BLaER1 treated with 17β-estradiol and CSF1 and Interleukin-3, amounts not matched to agents 10 nM and 100 nM (cell line): Measurements from ENCODE around the gene B4GALNT1.

Experiments
- H3K27ac ChIP-seq, 11 experiments: shearing (Covaris generic); formaldehyde crosslinking; 2 replicates each; pipeline ENCODE4 v1.8.1; 2022
- H3K27me3 ChIP-seq, 11 experiments: shearing (Covaris generic); formaldehyde crosslinking; 2 replicates each; pipeline ENCODE4 v1.8.1; 2022
- H3K36me3 ChIP-seq, 11 experiments: shearing (Covaris generic); formaldehyde crosslinking; 2 replicates each; pipeline ENCODE4 v1.8.1; 2022
- H3K4me1 ChIP-seq, 10 experiments: shearing (Covaris generic); formaldehyde crosslinking; 2 replicates each; pipeline ENCODE4 v1.8.1; 2022
- H3K4me2 ChIP-seq, 11 experiments: shearing (Covaris generic); formaldehyde crosslinking; 2 replicates each; pipeline ENCODE4 v1.8.1; 2022
- H3K4me3 ChIP-seq, 10 experiments: shearing (Covaris generic); formaldehyde crosslinking; 2 replicates each; pipeline ENCODE4 v1.8.1; 2022
- H3K9ac ChIP-seq, 11 experiments: shearing (Covaris generic); formaldehyde crosslinking; 2 replicates each; pipeline ENCODE4 v1.8.1; 2022
- H3K9me3 ChIP-seq, 11 experiments: shearing (Covaris generic); formaldehyde crosslinking; replicated peaks in 1 of 11; 2 replicates each; pipeline ENCODE4 v1.8.1; 2022
- H4K20me1 ChIP-seq, 11 experiments: shearing (Covaris generic); formaldehyde crosslinking; 2 replicates each; pipeline ENCODE4 v1.8.1; 2022
- Cebpa-rat ChIP-seq, 11 experiments: shearing (Covaris generic); IDR thresholded peaks; 2 replicates each; pipeline ENCODE4 v1.8.1; 2022

B4GALNT1 gene

GRCh38 chr12:57610554-57611107, 22.4 kb downstream of the B4GALNT1 start:
- H3K9ac ChIP-seq, result peak overlapping the region; percentile 77 to 88 (median 86); a peak in 21 of 22 replicates
- peak overlapping the region; percentile 78 to 99 (median 90) for H3K4me2 ChIP-seq
- H3K4me1 ChIP-seq, result peaks cover 26 to 68% (median 58%) of the 10 kb centered on the region in 10 experiments
- no peak for TF ChIP-seq Cebpa-rat (IDR thresholded peaks at IDR 0.05)
- no peaks in the 10 kb centered on the region for H3K36me3 ChIP-seq
- H3K27me3 ChIP-seq, result peaks cover 26 to 58% (median 45%) of the 10 kb centered on the region in 11 experiments
- peak overlapping the region in 9 of 11 experiments; percentile 77 to 90 (median 86); a peak in 16 of 22 replicates for H3K27ac ChIP-seq
- H3K9me3 ChIP-seq, result no peaks in the 10 kb centered on the region
- peak overlapping the region; percentile 62 to 80 (median 68) for H3K4me3 ChIP-seq
- H4K20me1 ChIP-seq, result no peaks in the 10 kb centered on the region

- no peak for TF ChIP-seq Cebpa-rat (IDR thresholded peaks at IDR 0.05)
- Histone ChIP-seq H3K27ac (no peak overlapping the region), H4K20me1 (no peaks in the 10 kb centered on the region), H3K4me3 (no peak overlapping the region), H3K9me3 (no peaks in the 10 kb centered on the region), H3K27me3 (peaks cover 33 to 64% (median 51%) of the 10 kb centered on the region in 11 experiments), H3K4me2 (peak overlapping the region in 9 of 11 experiments; percentile 78 to 99 (median 92); a peak in 15 of 22 replicates), H3K4me1 (peaks cover 32 to 68% (median 58%) of the 10 kb centered on the region in 10 experiments), H3K9ac (no peak overlapping the region), H3K36me3 (no peaks in the 10 kb centered on the region)
These were observed 23.0 kb downstream of the B4GALNT1 start for GRCh38 chr12:57609781-57610553.

- no peaks in the 10 kb centered on the region for H3K9me3 ChIP-seq
- no peak overlapping the region for H3K27ac ChIP-seq
- peaks cover 39 to 72% (median 58%) of the 10 kb centered on the region in 11 experiments for H3K27me3 ChIP-seq
- TF ChIP-seq Cebpa-rat (IDR thresholded peaks at IDR 0.05), result no peak
- H3K36me3 ChIP-seq, result no peaks in the 10 kb centered on the region
- H3K9ac ChIP-seq, result no peak overlapping the region
- H3K4me3 ChIP-seq, result no peak overlapping the region
- no peaks in the 10 kb centered on the region for H4K20me1 ChIP-seq
- H3K4me2 ChIP-seq, result peak overlapping the region in 7 of 11 experiments; percentile 5 to 53 (median 37); a peak in 11 of 22 replicates
- peaks cover 28 to 66% (median 56%) of the 10 kb centered on the region in 10 experiments for H3K4me1 ChIP-seq
These were observed 23.8 kb downstream of the B4GALNT1 start for GRCh38 chr12:57609101-57609780.

- H4K20me1 ChIP-seq, result no peaks in the 10 kb centered on the region
- H3K9me3 ChIP-seq, result no peaks in the 10 kb centered on the region
- no peaks in the 10 kb centered on the region for H3K36me3 ChIP-seq
- no peak for TF ChIP-seq Cebpa-rat (IDR thresholded peaks at IDR 0.05)
- peaks cover 49 to 82% (median 69%) of the 10 kb centered on the region in 11 experiments for H3K27me3 ChIP-seq
- H3K4me1 ChIP-seq, result peaks cover 26 to 65% (median 54%) of the 10 kb centered on the region in 10 experiments; a peak in 19 of 20 replicates
- H3K4me2 ChIP-seq, result peak overlapping the region in 7 of 11 experiments; percentile 18 to 53 (median 37); a peak in 10 of 22 replicates
- no peak overlapping the region for H3K4me3 ChIP-seq
- no peak overlapping the region for H3K27ac ChIP-seq
- H3K9ac ChIP-seq, result no peak overlapping the region
These were observed 24.9 kb downstream of the B4GALNT1 start for GRCh38 chr12:57607958-57608663.

GRCh38 chr12:57606821-57607220, 26.2 kb downstream of the B4GALNT1 start:
- Histone ChIP-seq H3K4me2 (no peak overlapping the region), H3K27ac (no peak overlapping the region), H3K36me3 (peaks cover 0 to 8% (median under 1%) of the 10 kb centered on the region in 11 experiments; a peak in 4 of 22 replicates), H3K4me1 (peaks cover 26 to 52% (median 41%) of the 10 kb centered on the region in 10 experiments; a peak in 19 of 20 replicates), H3K9ac (no peak overlapping the region), H3K27me3 (peaks cover 49 to 87% (median 73%) of the 10 kb centered on the region in 11 experiments), H3K9me3 (no peaks in the 10 kb centered on the region), H3K4me3 (no peak overlapping the region), H4K20me1 (no peaks in the 10 kb centered on the region)
- TF ChIP-seq Cebpa-rat (IDR thresholded peaks at IDR 0.05), result no peak

- Histone ChIP-seq H3K9me3 (no peaks in the 10 kb centered on the region), H4K20me1 (no peaks in the 10 kb centered on the region), H3K9ac (no peak overlapping the region), H3K27ac (no peak overlapping the region), H3K36me3 (peaks cover 0 to 12% (median 4%) of the 10 kb centered on the region in 11 experiments; a peak in 6 of 22 replicates), H3K4me3 (no peak overlapping the region), H3K27me3 (peaks cover 49 to 87% (median 73%) of the 10 kb centered on the region in 11 experiments), H3K4me2 (peak overlapping the region in 3 of 11 experiments; percentile 78 to 90 (median 88); a peak in 1 of 22 replicates), H3K4me1 (peaks cover 26 to 50% (median 40%) of the 10 kb centered on the region in 10 experiments; a peak in 19 of 20 replicates)
- TF ChIP-seq Cebpa-rat (IDR thresholded peaks at IDR 0.05), result no peak
These were observed 26.6 kb downstream of the B4GALNT1 start for GRCh38 chr12:57606399-57606798.

GRCh38 chr12:57605811-57606311, 27.1 kb downstream of the B4GALNT1 start:
- H4K20me1 ChIP-seq, result no peaks in the 10 kb centered on the region
- TF ChIP-seq Cebpa-rat (IDR thresholded peaks at IDR 0.05), result no peak
- H3K9ac ChIP-seq, result no peak overlapping the region
- H3K4me2 ChIP-seq, result peak overlapping the region; percentile 78 to 94 (median 88); a peak in 17 of 22 replicates
- H3K27ac ChIP-seq, result no peak overlapping the region
- H3K27me3 ChIP-seq, result peaks cover 45 to 82% (median 71%) of the 10 kb centered on the region in 11 experiments
- H3K4me1 ChIP-seq, result peaks cover 24 to 45% (median 37%) of the 10 kb centered on the region in 10 experiments; a peak in 19 of 20 replicates
- no peaks in the 10 kb centered on the region for H3K9me3 ChIP-seq
- H3K36me3 ChIP-seq, result peaks cover 0 to 17% (median 7%) of the 10 kb centered on the region in 11 experiments; a peak in 7 of 22 replicates
- no peak overlapping the region for H3K4me3 ChIP-seq
